ENCODE data around the gene BMERB1.

GRCh38 chr16:15573274-15573895 lies 139.0 kb downstream of the BMERB1 start:
- TF ChIP-seq EZH2 (IDR thresholded peaks at IDR 0.05; ENCODE audit: insufficient read depth, low read length) (no peak), CTCF (IDR thresholded peaks at IDR 0.05; ENCODE audit: insufficient read depth, low read depth, low read length) (no peak)

Data from astrocyte (in vitro differentiated cells and primary cell).